Fibroblast of peridontal ligament (primary cell): ENCODE results near the gene ZKSCAN3.
"Not testable (repeated sequence)": the region's sequence is repeated elsewhere in the genome, so short reads cannot be mapped to it uniquely, and the experiment has no call there.

Experiments used
- DNase-seq: peaks from one replicate; pipeline ENCODE4 v3.0.0-alpha.2; 2010; ENCODE audit errors: extremely low read depth

ZKSCAN3 gene

GRCh38 chr6:28349892-28350737 is at the start of gene ZKSCAN3:
TSS of gene ZKSCAN3 (plus strand) at chr6:28349947. CDS start at chr6:28359587, 9,640 bp downstream.
- DNase-seq: peak; percentile 70

- no peak for DNase-seq
These were observed 46.2 kb upstream of the ZKSCAN3 start for GRCh38 chr6:28303570-28303969.

- DNase-seq: not testable (repeated sequence)
These were observed 43.4 kb upstream of the ZKSCAN3 start for GRCh38 chr6:28306363-28306762.

- DNase-seq: no peak
These were observed 38.5 kb upstream of the ZKSCAN3 start for GRCh38 chr6:28311139-28311823.

- DNase-seq: no peak
These were observed 36.8 kb upstream of the ZKSCAN3 start for GRCh38 chr6:28312939-28313338.

GRCh38 chr6:28315628-28316027 is 34.1 kb upstream of the ZKSCAN3 start:
- no peak for DNase-seq

GRCh38 chr6:28317866-28318265 is 31.9 kb upstream of the ZKSCAN3 start:
- DNase-seq: peak; percentile 10

- no peak for DNase-seq
These were observed 27.1 kb upstream of the ZKSCAN3 start for GRCh38 chr6:28322661-28323060.

GRCh38 chr6:28323813-28324424 is 25.8 kb upstream of the ZKSCAN3 start:
- no peak for DNase-seq

- DNase-seq: no peak
These were observed 23.3 kb upstream of the ZKSCAN3 start for GRCh38 chr6:28326371-28326948.

- no peak for DNase-seq
These were observed 19.7 kb upstream of the ZKSCAN3 start for GRCh38 chr6:28330041-28330440.

- no peak for DNase-seq
These were observed 16.7 kb upstream of the ZKSCAN3 start for GRCh38 chr6:28333047-28333446.

- no peak for DNase-seq
These were observed 16.1 kb upstream of the ZKSCAN3 start for GRCh38 chr6:28333599-28334018.

- no peak for DNase-seq
These were observed 15.3 kb upstream of the ZKSCAN3 start for GRCh38 chr6:28334286-28335039.

- no peak for DNase-seq
These were observed 14.6 kb upstream of the ZKSCAN3 start for GRCh38 chr6:28335040-28335563.

GRCh38 chr6:28335564-28336283 is 14.0 kb upstream of the ZKSCAN3 start, which contains the start of gene ZSCAN31:
TSS of gene ZSCAN31 (minus strand) at chr6:28336148. CDS start at chr6:28329683, 6,465 bp downstream.
- peak; percentile 99 for DNase-seq

- peak; percentile 38 for DNase-seq
These were observed 13.2 kb upstream of the ZKSCAN3 start for GRCh38 chr6:28336284-28337120.

- DNase-seq: no peak
These were observed 12.6 kb upstream of the ZKSCAN3 start for GRCh38 chr6:28337121-28337520.

- DNase-seq: no peak
These were observed 9.2 kb upstream of the ZKSCAN3 start for GRCh38 chr6:28340310-28341095.
